Activated CD8-positive, alpha-beta memory T cell treated with anti-CD3 and anti-CD28 coated beads for 48 hours (primary cell): ENCODE results near the gene TRIM8.

Experiments
- DNase-seq, 3 experiments: peaks; one replicate each; pipeline ENCODE4 v3.0.0-alpha.2; 2020; ENCODE audit warnings: low read depth in 2 of 3, low spot score in 2 of 3

TRIM8 gene

DNA sequence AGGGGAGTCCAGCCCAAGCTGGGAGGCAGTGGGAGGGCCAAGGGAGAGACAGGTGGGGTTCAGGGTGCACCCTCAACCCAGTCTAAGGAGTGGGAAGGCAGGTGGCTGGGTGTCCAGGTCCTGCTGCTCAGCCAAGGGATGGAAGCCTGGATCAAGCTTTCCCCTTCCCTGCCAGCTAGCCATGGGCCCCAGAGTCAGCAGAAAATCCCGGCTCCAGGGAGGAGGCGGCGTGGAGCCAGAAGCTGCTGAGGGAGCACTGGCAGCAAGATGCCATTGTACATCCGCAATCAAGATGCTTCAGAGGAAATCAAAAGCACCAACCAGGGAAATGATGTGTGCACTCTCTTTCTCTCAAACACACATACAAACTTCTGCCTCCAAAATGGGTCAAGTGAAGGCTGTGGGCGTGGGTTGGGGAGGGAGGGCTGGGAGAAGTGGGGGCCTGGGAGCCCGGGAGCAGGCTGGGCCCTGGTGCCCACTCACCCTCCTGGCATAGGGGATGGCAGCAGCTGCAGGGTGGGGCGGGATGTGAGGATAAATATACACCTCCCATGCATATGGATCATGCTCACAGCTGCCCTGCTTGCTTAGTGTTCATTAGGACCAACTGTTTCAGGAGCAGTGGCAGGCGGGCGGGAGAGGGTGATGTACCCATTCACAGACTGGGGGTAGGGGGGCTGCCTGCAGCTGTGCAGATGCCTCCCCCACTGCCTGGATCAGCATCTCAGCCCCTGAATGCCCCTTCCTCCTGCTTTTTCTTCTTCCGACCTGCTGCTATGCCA, 24.2 kb downstream of the TRIM8 start:
- DNase-seq: no peak

DNA sequence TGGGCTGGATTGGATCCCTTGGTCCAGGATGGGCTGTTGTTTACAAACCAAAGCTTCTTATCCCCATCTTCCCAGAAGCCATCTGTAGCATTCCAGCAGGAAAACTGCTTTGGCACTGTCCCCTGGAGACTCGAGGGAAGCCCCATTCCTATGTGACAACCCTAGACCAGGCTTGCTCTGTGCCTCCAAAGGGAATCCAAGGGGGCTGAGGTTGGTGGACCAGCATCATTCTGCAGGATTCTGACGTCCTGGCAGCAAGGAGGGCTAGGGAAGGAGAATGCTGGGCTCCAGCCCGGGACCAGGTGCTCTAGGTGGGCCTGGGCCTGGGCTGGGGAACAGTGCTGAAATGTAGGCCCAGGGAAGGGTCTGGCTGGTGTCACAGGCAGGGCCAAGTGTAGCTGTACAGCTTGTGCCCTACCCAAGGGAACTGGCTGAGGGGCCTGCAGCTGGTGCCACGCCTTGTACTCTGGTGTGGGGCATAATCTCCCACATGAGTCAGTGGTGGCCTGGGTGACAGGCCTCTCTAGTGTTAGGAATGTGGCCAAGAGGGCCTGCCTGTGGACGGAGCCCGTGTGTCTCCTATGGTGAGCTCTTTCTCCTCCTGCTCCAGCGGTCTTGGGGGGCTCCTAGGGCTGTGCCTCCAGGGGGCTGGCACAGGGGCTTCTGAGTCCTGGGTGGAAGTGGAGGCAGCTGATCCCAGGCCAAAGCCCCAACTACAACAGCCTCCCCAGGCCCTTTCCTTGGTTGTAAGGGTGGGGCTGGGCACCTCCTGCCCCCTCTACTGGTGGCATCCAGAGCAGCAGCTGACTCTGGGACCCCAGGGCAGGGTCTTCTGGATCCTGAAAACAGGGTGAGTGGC, 25.2 kb downstream of the TRIM8 start:
- DNase-seq: no peak

DNA sequence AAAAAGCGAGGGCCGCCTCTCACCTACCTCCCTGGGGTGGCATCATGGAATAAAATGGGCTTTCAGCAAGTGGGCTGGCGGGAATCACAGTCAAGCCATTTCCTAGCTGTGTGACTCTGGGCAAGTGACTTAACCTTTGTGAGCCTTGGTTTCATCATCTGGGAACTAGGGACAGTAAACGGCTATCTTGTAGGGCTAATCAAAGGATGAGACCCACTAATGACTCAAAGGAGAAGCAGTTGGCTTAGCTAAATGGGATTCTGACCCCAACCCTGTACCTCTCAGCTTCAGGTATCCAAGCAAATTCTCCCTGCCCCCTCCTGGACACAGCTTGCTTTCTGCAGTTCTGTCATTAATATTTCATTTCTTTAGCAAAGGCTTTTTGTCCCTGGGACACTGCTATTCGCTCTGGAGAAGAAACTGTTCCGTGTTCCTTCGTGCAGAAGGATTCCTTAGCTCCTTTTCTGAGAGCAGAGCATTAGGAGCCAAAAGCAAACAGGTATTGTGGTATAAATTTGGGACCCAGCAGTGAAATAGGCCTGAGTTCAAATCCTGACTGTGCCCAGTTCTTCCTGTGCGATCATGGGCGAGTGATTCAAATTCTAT, 25.9 kb downstream of the TRIM8 start:
- DNase-seq: no peak

DNA sequence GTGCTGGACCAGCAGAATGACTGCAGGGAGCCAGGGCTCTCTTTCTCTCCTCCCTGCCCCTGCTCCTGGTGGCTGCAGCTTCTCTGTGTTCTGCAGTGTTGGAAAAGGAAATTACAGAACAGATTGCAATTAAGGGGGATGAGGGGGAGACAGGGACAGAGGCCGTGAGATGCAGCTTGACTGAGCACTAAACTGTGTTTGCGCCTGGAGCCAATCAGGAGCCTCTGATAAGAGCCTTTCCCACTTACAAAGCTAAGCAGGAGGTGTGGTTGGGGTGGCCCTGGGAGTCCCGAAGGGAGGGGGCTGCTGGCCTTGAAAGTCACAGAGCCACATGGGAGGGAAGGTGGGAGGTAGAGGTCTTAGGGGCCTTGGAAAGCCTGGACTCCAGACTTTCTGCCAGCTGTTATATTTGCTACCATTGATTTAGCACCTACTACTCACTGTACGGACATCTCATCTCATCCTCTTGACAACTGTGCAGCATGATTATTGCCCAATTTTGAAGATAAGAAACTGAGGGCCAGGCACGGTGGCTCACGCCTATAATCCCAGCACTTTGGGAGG, 26.7 kb downstream of the TRIM8 start:
- DNase-seq: no peak

DNA sequence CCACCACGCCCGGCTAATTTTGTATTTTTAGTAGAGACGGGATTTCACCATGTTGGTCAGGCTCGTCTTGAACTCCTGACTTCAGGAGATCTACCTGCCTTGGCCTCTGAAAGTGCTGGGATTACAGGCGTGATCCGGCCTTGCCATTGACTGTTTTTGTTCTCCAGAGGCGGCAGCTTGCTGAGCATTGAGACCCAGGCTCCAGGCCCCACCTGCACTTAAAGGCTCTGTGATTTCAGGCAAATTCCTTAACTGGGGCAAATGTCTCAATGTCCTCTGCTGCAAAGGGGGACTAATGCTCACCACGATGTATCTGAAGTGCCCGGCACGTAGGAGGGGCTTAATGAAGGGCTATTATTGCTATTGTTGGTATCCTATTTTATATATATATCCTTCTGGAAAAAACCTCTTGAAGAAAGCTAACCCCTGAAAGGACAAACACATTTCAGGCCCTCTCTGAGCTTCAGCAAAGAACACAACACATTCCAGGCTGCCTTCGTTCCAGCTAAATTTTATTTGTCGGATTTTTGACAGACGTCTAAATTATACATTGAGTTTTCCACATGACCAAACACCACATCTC, 29.0 kb downstream of the TRIM8 start:
- DNase-seq: no peak

DNA sequence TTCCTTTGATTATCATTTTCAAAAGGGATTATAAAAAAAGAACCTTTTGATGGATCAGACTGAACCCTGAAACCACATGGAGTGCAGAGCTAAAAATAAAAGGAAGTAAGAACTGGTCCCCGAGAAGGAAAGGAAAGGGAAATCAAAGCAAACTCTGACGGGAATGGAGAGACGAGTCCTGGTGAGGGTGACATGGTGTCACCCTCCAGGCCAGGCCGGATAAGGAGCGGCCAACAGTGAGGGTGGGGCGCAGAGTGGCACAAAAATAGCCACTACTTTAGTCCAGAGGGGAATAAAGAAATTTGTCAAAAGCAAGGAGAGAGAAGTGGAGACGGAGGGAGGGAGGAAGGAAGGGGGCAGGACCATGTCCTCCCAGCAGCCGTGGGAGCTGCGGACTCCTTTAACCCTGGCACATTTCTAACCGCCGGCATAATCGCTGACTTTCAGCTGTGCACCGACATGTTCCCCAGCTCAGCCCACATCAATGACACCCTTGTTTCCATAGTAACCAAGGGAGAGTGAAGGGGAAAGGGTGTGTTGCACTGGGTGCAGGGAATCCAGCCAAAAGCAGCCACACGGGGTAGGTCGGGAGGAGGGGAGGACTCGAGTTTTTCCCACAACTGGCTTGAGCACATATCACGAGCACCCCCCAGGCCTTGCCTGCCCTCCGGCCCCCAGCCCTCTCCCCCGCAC, 29.7 kb downstream of the TRIM8 start:
- peak in 1 of 3 experiments; percentile 44 for DNase-seq

DNA sequence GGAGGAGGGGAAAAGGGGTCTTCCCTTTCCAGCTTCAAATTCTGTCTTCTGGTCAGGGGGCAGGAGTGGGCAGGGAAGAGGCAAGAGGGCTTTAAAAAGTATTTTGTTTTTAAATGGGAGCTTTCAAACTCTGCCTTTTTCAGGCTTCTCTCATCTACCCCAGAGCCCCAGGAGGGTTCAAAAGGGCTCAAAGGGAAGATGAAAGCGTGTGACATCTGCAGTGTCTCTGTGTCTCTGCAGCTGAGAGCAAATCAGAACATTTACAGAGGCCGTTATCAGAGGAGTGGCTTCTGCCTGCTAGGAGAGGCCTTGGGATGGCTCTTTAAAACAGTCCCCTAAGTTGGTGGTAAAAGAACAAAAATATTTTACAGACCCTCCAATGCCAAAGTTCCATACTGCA, 30.3 kb downstream of the TRIM8 start:
- no peak for DNase-seq

DNA sequence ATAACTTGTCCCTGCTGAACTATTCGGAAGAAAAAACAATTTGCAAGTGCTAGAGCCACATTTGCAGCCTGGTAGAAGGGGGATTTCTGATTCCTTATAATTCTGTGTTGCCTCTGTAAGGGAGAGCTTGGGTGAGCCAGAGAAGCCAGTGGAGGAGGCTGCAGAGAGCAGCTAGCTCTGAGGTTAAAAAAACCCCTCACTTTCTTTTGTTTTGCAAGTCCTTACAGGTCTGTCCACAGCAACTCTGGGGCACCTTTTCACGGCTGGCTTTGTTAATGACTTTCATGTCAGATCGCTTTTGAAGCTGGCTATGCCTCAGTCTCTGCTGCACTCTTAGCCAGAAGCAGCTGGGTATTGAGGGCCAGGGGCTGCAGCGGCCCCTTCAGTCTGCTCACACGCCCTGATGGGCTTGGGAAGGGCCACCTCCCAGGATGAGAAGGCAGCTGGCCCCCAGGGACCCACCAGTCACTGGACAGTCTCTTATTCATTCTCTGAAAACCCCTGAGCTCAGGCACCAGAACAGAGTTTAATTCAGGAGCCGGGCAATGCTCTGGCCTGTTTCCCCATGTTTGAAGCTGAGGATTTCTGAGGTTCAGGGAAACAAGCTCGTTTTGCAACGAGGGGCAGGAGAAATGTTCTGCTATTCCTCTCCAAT, 30.9 kb downstream of the TRIM8 start:
- no peak for DNase-seq

DNA sequence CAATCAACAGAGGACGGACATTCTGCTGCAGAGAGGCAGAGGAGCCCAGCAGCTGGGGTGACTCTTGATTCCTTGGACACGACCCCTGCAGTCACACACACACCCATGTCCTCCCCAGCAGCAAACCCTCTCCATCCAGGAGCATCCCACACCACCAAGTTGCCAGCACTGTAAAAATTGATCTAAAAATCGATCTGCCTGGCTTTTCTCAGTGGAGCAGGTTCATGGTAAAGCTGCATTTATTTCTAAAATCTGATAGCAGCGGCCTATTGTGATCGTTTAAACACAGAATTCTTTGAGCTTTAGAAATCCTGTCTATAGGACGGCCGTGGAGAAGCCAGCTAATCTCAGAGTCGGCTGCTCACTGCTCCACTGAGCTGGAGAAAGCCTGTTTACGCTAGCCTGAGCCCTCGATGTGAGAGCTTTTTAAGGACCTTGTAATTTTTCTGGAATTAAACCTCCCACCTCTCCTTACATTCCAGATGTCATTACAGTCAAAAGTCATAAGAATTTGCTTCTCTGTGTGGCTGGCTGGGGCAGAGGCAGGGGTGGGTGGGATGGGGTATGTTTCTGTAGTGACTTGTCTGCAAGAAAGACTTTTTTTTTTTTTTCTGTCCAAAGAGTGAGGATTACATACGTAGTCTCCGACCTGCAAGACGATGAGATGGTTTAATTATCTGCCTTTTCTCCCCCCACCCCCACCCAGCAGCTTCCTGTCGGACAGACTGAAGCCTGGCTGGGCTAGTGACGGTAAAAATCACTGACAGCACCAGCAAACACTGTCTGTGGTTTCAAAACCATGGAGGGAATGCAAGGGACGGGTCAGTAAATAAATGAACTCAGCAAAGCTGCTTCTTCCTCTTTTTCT, 31.6 kb downstream of the TRIM8 start:
- no peak for DNase-seq

DNA sequence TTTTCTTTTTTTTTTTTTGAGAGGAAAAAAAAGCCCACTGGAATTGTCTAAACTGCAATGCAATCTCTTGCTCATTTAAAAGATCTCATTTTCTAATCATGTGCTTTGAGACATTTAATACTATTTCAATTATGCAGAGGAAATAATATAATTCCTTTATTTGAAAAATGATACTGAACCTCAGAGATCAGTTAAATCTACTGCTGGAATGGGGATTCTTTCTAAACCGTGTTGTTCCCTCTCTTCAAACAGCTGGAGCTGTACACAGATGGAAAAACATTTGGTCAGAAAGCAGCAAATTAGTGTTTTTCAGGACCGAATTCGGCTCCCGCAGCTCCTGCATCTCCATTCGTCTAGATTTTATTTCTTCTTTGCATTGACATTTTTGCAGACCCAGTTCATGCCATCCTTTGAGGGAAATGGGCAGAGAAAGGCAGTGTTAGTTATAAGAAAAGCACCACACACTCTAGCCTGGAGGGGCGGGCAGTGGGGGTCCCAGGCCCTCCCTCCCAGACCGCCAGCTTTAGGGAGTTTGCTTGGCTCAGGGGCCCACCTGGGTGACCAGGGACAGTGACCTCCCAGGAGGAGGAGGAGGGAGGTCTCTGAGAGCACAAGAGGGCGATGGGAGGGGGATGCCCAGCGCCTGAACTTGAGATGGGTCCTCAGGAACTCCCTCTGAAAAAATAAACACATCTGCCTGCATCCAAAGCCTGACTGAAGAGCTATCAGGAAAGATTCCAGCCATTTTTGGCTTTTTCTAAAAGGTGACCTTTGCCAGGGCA, 32.4 kb downstream of the TRIM8 start:
- DNase-seq: no peak

DNA sequence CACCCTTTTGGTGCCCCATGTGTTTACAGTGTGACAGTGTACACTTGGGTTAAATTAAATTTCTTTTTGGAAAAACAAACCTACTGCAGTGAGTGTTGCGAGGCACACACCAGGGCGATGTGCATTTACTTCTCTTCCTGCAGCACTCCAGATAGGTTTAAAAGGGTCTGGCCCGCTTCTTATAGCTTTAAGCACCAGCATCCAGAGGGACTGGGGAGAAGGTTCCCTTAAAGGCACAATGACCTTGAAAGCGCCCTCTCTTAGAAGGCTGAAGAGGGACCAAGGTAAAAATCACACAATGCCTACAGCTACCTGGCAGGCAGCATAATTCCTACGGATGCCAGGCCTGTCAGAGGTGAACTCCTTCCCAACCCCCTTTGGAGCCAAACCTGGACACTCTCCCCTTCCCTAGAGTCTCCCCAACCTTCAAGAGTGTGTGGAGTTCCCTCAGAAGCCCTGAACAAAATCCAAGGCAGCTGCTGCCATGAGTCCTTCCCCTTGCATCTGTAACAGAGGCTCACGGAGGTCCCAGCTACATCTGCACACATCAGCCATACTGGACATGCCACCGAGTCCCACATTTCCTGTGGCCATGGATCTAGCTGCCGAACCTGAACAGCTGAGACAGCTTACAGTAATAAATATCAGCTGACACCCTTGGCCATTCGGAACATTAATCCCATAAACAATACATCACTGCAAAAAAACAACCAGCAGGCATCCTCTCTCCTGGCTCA, 33.2 kb downstream of the TRIM8 start:
- DNase-seq: no peak

DNA sequence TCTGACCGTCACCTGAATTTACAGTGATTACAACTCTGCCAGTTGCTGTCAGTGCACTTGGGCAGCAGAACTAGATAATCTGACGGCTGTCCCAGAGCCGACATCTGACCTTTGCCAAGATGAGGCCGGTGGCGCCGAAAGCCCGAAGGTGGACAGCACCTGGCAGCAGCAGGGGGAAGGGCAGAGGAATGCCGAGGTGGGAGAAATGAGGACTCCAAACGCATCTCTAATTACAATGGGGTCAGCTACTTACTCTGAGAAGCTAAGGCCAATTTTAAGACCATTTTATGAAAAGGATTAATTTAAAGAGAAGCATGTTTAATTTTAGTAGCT, 33.8 kb downstream of the TRIM8 start:
- DNase-seq: no peak

DNA sequence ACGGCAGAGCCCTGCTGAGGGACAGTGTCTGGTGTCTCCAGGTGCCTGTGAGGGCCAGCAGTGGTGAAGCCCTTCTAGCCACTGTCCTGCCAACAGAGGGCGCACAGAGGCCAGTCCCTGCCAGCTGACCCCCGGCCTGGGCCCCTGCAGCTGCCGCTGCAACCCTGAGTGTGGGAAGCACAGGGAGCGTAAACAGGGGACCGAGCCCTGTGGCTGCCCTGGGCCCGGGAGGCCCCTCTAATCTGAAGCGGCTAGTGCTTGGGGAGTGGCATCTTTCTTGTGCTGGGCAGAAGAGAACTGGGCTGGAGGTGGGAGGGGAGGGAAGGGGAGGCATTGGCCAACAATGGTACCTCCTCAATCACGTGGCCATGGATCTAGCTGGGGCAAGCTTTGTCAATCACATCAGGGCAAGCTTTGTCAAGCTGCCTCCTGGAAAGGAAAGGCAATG, 34.6 kb downstream of the TRIM8 start:
- DNase-seq: no peak

DNA sequence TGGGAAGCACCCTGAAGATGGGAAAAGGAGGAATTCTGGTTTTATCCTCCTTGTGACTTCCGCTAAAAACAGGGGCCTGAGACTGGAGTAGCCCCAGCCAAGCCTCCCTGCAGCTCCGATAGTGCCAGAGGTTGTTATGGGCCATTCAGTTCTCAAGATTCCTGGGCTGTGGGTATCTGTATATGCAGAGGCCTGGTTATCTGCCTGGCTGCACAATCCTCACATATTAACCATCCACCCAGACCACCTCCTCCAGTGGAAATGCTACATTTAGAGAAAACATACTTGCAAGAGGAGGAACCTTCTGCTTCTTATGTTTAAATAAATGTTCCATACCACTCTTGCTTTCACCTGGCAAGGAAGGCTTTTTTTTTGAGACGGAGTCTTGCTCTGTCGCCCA, 35.3 kb downstream of the TRIM8 start:
- DNase-seq: no peak

DNA sequence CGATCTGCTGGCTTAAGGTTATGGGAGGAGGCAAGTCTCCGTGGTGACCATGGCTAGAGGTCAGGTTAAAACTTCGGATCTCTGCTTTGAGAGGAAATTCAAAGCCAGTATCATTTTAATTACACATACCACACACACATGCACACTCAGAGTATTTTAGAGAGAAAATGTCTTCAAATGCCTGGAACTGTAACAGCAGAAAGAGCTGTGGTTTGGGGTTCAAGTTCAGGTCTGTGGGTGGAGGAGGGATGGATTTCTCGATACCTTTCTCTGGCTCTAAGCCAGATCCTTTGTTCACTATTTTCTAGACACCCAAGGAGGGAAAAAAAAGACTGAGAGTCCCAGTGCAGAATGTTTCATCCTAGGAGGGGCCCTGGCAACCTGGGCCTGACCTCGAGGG, 37.4 kb downstream of the TRIM8 start:
- no peak for DNase-seq

DNA sequence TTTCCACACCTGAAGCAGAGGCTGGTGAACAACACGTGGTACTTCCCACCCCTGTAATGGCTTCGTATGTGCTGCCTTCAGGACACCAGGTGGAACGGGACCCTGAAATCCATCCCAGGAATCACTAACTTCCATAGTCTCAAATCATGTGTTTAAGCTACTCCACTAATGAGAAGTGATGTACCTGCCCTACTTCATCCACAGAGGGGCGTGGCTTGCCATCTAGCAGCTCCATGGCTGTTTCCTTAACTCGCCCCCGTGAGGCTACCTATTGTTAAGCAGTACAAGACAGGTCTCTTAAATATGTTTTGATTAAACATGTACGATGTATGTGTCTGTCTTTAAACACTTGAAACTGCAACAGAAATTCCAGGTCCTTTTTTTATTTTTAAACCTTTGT, 38.1 kb downstream of the TRIM8 start:
- DNase-seq: no peak

DNA sequence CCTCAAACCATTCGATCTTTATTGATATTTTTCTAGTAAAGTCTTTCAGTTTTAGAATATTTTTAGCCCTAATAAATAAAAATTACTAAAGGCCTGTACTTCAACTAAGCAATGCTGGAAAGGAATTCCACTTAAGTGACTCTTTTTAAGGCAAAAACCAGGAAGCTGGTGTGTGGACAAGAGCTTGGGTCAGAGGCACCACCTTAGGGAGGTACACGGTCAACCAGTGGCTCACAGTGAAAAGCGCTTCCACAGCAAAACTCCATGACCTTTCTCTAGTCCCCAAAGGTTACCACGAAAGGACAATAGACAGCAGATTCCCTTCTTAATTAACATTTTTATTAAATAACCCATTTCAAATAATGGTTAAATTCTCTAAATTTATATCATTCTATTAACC, 38.7 kb downstream of the TRIM8 start:
- no peak for DNase-seq

DNA sequence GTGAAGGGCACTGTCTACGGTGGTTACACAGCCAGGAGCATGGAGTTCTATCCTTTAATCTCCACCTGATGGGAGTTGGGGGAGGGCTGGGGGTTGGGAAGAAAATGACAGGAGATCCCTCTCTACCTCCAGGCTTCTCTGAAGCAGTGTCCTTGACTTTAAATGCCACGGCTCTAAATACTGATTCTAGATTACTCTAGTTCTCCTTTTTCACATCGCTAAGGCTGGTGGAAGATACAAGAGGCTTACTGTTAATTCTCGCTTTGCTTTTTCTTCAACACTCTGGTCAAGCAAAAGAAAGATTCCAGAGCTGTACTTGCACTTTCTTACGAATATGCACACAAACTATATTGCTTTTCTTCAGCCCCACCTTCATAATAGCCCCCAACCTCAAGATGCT, 39.5 kb downstream of the TRIM8 start:
- no peak for DNase-seq
